Loucy (cell line): ENCODE results near the gene TMEM42.

ENCODE experiments used
- EZH2phosphoT487 ChIP-seq: fragments of 200-600 bp; IDR thresholded peaks from 2 replicates; pipeline ENCODE4 v1.6.1; 2018; ENCODE audit warnings: antibody characterized with exemption, mild to moderate bottlenecking, moderate library complexity, borderline replicate concordance
- TF ChIP-seq, protein P1 (sequence below): fragments of 200-600 bp; sonication (generic); conservative IDR thresholded peaks from 2 replicates; pipeline ENCODE4 v1.5.1; 2014; ENCODE audit warnings: mild to moderate bottlenecking, antibody characterized with exemption, low read length

DNA sequence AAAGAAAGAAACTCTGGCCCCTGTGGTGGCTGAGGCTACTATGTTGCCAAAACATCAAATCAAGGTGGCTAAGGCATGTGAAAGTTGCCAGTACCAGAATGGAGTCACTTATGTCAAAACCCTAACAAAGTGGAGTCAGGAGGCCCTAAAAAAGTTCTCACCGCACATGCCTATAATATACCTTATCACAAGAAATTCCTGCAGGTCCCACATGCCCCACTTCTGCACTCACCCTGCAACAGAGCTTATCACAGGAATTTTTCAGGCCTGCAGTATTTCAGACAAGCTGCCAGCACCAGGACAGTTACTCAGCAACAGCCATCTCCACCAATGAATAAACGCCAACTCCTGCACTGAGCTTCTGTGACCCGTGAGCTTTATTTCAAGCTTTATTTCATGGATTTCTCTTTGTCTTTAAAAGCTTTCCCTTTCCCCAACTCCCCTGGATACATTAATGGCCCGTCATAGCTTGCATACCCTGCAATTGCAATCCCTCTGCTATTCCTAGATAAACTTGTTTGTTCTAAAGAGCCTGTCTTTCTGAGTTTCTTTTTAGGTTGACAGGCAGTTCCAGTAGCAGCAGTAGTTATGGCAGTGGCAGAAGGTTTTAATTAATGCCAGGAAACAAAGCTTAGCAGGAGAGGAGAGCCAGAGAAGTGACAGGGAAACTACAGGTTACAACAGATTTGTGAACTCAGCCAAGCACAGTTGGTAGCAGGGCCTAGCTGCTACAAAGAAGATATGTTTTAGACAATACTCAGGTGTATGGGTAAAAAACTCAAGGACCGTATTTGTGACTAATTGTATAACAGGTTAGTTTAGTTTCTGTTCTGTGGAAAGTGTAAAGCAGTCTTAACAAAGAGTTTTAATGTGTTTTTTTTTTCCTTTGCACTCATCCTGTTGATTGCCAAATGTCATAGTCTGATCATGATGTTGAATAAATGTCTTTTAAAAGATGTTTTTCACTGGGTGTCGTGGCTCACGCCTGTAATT is 15.9 kb upstream of the TMEM42 start:
- TF ChIP-seq, protein P1, sequence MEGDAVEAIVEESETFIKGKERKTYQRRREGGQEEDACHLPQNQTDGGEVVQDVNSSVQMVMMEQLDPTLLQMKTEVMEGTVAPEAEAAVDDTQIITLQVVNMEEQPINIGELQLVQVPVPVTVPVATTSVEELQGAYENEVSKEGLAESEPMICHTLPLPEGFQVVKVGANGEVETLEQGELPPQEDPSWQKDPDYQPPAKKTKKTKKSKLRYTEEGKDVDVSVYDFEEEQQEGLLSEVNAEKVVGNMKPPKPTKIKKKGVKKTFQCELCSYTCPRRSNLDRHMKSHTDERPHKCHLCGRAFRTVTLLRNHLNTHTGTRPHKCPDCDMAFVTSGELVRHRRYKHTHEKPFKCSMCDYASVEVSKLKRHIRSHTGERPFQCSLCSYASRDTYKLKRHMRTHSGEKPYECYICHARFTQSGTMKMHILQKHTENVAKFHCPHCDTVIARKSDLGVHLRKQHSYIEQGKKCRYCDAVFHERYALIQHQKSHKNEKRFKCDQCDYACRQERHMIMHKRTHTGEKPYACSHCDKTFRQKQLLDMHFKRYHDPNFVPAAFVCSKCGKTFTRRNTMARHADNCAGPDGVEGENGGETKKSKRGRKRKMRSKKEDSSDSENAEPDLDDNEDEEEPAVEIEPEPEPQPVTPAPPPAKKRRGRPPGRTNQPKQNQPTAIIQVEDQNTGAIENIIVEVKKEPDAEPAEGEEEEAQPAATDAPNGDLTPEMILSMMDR, result no peak
- no peak for TF ChIP-seq EZH2phosphoT487
